Measurements from ENCODE around the gene COL9A3. TPM values are rescaled to one million over a fixed set of nuclear protein-coding genes. Genes with fewer than 3 reads are reported as not detected.
A peak's percentile ranks its signal among the peaks of the same experiment; 100 is the strongest.

Gene COL9A3
- total RNA-seq, result 5.5 TPM
- long read RNA-seq, partial matches to known transcripts, result 1 of 3 reads
- long read RNA-seq, other reads (novel, unspliced or antisense), result 0 of 3 reads

DNA sequence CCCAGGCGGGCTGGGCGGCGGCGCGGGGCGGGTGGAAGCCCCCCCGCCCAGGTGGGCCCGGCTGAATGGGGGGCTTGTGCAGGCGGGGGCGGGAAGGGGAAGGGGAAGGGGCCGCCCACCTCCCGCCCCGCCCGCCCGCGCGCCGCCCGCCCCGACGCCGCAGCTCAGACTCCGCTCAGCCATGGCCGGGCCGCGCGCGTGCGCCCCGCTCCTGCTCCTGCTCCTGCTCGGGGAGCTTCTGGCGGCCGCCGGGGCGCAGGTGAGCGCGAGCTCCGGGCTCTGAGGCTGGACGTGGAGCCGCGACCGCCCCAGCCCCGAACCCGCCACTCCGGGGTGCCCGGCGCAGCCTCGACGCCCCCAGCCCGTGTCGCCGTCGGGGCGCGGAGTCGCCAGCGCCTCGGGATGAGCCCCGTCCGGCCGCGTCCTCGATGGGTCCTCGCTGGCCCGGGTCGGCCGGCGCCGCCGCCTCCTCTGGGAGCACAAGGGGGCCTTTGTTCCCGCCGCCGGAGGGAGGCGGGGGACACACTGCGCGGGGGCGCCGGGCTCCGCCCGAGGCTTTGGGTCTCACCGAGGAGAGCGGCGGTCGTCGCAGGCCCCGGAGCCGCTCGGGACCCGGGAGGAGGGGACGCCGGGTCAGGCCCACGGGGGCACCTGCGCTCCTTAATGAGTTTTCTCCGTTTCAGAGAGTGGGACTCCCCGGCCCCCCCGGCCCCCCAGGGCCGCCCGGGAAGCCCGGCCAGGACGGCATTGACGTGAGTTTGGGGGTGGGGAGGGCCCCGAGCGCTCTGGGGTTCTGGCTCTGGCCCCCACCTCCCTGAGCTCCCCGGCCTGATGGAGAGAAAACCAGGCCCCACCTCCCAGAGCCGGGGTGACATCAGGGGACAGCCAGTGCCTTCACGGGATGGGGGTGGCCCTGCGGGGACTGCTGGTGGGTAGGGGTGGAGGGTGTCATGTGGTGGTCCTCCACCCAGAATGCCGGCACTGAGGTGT is at the start of gene COL9A3:
TSS of gene COL9A3 (plus strand) at position 167 of the 990 bp plus-strand sequence. CDS start at position 182, 15 bp downstream.
- intact Hi-C loops (cut with DNase I), result no loop called here
- no peak for ATAC-seq
- no peak for DNase-seq (ENCODE audit: missing footprints)

DNA sequence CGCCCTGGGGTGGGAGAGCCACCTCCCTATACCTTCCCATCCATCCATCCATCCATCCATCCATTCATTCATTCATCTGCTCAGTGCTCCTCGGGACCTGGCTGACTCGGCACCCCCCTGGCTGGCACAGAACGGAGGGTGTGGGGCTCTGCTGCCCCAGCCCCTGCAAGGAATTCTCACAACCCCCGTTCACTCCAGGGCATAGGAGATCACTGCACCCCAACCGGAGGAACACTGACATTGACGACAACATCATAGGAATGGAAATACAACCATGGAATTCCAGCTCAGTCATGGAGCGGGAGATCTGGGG is 48.7 kb upstream of the COL9A3 start:
- DNase-seq (ENCODE audit: missing footprints) (no peak), ATAC-seq (no peak)
- intact Hi-C loops (cut with DNase I), result loop anchor here (5.0 kb wide), 1 partner anchor 56 kb away; no protein-coding TSS in a partner anchor

DNA sequence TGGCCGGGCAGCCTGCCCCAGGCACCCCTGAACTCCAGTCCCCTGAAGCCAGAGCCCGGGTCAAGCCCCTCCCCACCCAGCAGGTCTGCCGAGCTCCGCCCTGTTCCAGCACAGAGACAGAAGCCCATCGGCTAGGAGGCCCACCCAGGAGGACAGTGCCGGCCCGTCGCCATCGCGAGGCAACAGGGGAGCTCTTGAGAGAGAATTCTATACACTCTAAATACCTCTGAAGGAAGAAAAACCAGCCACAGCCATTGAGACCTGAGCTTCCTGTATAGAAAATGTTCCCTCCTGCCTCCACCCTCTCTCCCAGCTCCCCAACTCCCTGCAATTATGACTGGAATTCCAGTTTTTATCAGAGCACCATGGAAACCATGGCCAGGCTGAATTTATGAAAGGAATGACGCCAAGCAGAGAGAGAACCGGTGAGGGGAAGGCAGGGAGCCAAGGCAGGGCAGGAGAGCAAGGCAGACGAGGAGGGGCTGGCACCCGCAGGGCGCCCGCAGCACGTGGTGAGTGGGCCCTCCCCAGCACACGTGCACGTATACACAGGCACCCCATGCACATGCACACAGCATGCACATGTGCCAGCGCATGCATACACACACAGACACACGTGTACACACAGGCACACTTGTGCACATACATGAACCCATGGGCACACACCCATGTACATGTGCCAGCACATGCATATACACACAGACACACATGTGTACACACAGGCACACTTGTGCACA is 48.1 kb upstream of the COL9A3 start:
- intact Hi-C loops (cut with DNase I), result loop anchor here (5.0 kb wide), 1 partner anchor 56 kb away; no protein-coding TSS in a partner anchor

DNA sequence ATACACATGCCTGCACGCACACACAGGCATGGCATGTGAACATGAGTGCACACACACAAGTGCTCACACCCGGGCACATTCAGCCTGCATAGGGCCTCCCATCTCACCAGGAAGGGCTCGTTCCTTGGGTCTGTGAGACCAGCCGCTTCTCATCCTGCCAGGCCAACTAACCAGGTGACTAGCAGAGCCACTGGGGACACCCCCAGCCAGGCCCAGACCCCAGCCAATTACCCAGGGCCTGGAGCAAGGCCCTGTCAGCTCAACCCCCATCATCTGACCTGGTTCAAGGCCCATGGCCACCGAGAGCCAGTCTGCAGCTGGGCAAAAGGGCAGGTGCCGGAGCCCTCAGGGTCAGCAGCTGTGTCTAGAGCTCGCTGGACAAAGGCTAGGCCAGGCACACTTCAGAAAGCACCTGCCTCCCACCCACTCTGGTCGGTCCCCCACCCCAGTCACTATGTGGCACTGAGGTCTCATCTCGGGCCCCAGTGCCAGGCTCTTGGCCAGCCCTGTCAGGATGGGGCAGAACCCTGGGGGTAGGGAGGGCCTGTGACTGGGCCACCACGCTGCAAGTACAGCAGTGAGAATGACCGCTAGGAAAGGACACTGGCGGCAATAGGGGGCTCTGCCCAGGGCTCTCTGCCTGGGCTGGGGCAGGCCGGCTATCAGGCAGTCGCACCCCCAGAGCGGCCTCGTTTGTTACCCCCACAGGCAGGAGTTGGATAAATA is 47.3 kb upstream of the COL9A3 start:
- ATAC-seq, result no peak
- intact Hi-C loops (cut with DNase I), result loop anchor here (5.0 kb wide), 1 partner anchor 57 kb away; no protein-coding TSS in a partner anchor

More for the DNA sequence above, 48.1 kb upstream of the COL9A3 start:
- no peak for ATAC-seq
- DNase-seq (ENCODE audit: missing footprints), result peak; percentile 53

DNA sequence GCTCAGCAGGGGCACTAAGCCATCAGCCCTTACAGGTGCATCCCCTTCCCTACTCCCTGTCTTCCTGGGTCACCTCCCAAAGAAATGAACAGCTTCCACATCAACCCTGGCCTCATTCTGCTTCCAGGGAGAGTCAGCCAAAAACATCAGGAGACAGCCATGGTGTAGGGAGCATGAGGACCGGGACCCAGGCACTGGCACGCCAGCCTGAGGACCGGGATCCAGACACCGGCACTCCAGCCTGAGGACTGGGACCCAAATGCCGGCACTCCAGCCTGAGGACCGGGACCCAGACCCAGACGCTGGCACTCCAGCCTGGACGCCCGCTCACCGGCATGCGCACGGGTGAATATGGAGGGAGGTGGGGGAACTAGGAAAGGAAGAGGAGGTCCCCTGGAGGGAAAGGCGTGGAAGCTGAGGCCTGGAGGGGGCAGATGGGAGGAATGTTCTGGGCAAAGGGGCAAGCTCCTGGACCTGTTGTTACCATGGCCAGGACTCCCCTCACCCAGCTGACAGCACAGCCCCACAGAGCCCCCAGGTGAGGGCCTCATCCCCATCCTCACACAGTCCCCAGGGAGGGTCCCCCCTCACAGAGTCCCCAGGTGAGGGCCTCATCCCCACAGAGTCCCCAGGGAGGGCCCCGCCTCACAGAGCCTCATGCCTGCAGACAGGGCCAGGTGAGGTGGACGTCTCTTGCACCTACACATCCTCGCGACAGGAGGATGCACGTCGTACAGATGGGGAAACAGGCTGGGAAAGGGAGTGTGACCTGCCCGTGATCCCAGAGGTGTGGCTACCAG is 46.5 kb upstream of the COL9A3 start:
- no peak for ATAC-seq
- intact Hi-C loops (cut with DNase I), result no loop called here
- peak; percentile 20 for DNase-seq (ENCODE audit: missing footprints)

More for the DNA sequence above, 47.3 kb upstream of the COL9A3 start:
- DNase-seq (ENCODE audit: missing footprints), result peak; percentile 32

DNA sequence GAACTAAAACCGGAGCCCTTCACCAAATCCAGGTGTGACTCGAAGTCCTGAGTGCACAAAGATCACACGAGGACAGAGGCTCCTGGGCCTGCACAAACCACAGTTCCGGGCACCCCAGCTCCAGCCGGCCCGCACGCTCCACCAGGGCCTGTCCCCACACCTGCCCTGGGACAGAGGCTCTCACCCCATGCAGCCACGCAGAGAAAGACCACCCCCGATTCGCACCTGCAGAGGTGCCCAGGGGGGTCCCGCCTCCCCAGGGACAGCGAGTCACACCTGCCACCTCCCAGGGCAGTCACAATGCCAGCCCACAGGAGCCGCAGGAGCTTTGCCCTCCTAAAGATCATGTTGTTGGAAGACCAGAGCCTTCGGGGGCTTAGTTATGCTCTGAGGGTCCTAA is 45.9 kb upstream of the COL9A3 start:
- intact Hi-C loops (cut with DNase I), result no loop called here
- DNase-seq (ENCODE audit: missing footprints), result peak; percentile 25
- ATAC-seq, result no peak

DNA sequence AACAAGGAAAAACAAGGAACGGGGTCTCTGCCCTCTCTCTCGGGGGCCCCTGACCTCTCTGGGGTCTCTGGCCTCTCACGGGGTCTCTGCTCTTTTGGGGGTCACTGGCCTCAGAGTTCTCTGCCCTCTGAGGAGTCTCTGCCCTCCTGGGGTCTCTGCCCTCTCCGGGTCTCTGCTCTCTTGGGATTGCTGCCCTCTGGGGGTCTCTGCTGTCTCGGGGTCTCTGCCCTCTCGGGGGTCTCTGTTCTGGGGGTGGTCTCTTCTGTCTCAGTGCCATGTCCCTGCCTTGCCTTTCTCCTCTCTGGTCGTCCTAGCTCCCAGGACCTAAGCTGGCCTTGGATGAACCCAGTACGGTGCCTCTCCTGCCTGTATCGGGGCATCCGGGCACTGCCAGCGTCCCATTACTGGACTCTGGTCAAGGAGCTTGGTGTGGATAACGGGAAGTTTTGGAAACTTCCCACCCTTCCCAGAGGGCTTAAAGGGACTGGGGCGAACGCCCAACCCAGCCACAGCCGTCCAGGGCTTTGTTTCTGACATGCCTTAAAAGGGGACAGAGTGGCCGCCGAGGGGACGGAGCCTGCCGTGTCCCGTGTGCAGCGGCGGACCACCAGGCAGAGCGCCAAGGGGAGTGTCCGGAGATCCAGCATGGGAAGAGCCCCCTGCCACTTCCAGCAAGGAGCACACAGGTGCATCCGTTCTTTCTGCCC is 45.3 kb upstream of the COL9A3 start:
- ATAC-seq (no peak), DNase-seq (ENCODE audit: missing footprints) (peak; percentile 22)
- intact Hi-C loops (cut with DNase I), result no loop called here

DNA sequence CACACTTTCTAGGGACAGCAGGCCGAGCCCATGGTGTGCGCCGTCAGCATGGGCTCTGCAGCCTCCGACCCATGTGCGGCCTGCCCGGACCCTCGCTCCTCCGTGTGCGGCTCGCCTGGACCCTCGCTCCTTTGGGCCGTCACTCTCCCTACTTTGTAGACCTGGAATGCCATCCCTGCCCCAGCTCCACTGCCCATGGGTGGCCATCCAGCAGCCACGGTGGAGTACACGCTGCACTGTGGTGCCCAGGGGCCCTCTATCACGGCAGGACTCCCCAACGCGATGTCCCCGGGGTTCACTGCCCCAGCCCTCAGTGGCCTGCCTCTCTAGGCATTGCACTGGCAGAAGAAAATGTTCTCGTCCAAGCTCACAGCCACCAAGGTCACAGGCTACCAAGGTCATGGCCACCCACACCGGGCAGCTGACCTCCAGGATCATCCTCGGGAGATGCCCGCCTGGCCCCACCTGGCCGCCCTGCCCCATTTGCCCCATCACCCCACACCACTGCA is 44.7 kb upstream of the COL9A3 start:
- ATAC-seq (no peak), DNase-seq (ENCODE audit: missing footprints) (peak; percentile 46)
- intact Hi-C loops (cut with DNase I), result no loop called here

DNA sequence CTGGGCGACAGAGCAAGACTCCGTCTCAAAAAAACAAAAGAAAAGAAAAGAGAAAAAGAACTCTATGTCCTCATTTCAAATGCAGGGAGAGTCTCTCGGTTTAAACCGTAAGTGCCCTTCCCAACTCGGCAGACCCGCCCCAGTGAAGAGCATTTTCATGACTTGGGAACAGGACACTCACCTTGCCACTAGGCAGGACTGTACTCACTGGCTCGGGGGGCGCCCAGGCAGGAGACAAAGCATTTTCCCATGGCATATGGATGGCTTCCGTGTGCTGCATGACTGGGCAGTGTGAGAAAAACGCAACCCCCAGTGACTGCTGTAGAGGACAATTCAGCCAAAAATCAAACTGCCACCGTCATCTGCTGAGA is 44.2 kb upstream of the COL9A3 start:
- intact Hi-C loops (cut with DNase I), result no loop called here
- no peak for ATAC-seq
- DNase-seq (ENCODE audit: missing footprints), result no peak

DNA sequence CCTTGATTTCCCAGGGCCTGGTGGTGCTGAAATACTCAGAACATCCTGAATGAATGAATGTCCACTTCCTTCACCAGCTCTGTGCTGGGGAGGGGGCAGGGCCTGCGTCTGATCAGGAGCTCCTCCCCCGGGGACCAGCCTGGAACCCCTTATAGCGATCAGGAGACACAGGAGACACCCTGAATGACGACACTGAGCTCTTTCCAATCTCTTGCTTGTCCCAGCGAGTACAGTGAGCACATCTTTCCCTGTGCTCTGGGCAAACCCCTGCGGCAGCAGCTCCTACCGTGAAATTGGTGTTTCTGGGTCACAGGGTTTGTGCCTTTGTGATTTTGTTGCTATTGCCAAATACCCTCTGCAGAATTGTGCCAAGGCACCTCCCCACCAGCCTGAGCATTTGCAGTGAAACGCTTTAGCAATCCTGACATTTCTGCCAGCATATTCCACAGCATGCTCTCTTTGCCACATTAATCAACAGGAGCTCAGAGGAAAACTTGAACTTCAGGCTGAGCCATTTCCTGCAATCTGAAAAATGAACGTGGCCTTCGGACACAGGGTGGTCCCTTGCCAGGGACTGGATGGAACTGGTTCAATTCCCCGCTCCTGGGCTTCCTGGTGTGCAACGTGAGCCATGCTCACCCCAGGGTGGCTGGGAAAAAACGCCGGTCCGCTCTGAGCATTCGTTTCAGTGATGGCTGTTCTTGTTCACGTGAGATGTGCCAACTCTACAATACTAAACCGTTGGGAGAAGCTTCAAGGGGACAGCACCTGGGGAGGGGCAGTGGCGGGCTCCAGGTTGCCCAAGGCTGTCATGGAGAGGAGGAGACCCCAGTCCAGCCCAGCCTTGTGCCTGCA is 43.6 kb upstream of the COL9A3 start:
- ATAC-seq, result no peak
- intact Hi-C loops (cut with DNase I), result no loop called here
- DNase-seq (ENCODE audit: missing footprints), result peak; percentile 65

DNA sequence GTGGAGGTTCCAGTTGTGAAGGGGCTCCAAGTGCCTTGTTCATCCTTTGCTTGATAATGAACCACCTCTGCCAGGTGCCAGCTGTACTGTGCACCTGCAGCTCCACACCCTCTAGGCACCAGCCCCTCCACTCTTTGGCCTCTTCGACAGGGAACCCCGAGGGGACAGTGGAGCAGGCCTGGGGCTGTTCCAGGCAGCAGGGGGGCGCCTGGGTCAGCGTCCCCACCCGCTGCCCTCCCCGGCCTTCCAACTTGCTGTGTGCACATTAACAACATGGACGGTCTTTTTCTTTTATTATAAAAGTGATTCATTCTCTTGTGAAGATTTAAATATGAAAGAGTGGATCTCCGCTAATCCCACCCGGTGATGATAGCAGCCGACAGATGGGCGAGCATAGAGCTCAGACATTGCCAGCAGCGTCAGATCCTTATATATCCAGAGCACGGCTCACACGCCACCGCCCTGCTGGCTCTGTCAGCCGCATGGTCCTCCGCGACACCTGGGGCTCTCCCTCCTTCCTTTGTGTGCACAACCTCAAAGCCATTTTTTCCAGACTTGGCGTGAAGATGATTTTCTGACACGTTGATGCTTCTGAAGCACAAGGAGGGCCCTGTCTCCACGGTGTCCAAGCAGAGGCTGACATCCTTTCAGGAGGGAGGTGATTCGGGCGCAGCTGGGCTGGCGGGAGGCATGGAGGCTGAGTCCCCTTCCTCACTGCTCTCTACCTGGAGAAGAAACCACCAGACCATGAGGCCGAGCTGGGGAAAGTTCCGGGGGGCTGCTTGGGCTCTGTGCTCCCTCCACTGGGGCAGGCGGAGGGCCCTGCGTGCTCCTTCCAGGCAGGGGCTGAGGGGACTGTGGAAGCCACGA is 42.8 kb upstream of the COL9A3 start:
- intact Hi-C loops (cut with DNase I), result no loop called here
- ATAC-seq, result no peak
- DNase-seq (ENCODE audit: missing footprints), result peak; percentile 61

DNA sequence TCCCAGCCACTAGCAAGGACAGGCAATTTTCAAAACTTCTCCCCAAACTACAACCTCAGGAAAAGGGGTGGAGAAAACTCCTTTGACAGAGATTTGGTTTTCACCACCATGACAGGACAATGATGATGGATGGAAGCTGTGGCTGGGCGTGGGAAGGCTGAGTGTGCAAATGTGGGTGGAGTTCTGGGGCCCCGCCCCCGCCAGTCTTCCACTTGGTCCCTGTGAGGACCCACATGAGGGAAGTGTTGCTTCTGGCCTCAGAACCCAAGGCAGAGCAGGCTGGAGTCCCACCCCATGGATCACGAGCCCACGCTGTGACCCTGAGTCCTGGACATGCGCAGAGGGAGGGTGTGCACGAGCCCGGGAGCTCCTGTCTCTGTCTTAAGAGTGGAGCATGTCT is 42.1 kb upstream of the COL9A3 start:
- ATAC-seq, result peak; percentile 33
- intact Hi-C loops (cut with DNase I), result no loop called here
- DNase-seq (ENCODE audit: missing footprints), result peak; percentile 68

DNA sequence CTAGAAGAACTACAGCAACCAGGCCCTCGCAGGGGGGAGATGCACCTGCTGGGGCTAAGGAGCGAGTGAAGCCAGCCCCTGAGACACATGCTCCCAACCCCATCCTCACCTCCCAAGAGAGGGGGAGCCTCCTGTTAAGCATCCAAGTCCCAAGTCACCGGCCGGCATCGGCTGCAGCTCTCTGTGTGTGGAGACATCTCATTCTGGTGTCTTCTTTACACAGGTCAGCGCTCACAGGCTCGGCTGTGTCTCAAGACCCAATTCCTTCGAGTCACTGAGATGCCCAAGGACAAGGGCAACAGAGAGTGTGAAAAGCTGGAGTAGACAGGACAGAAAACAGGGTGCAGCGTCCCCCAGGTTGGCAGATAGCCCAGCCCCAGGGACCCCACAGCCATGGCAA is 41.6 kb upstream of the COL9A3 start:
- intact Hi-C loops (cut with DNase I), result no loop called here
- DNase-seq (ENCODE audit: missing footprints), result peak; percentile 62
- ATAC-seq, result no peak

DNA sequence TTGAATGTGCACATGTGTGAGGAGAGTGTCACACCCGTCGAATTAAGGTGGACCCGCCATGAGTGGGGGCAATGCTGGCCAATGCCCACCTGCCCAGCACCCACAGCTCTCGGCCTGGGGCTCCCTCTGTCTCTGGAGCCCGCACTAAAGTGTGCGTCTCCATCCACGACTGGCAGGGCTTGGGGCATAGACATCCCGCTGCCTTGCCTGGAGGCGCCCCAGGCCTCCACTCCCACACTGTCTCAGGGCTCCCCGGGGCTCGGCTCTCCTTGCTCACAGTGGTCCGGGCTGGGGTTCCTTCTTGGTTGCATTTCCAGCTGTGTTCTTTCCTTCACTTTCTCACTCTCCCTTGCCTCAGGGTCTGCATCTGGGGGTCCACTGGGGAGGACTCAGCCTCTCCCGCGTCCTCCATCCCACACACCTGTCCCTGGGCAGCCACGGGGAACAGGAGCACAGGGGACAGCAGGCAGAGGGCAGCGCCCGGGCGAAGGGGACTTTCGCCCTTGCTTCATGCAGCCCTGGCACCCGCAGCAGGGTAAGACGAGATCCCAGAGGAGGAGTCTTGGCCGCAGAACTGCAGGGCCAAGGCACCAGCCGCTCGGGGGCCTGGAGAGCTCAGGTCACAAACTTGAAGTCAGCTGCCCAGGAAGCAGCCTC is 40.7 kb upstream of the COL9A3 start:
- DNase-seq (ENCODE audit: missing footprints) (peak; percentile 66), ATAC-seq (no peak)
- intact Hi-C loops (cut with DNase I), result no loop called here
